PC-9 (cell line): Measurements from ENCODE around the gene BNIPL.

Source experiments
- EZH2 ChIP-seq: fragments of 200-600 bp; sonication (generic); IDR thresholded peaks from 2 replicates; pipeline ENCODE4 v1.8.0; 2017; ENCODE audit warnings: antibody characterized with exemption, low read depth
- TF ChIP-seq, protein P1 (sequence below): fragments of 200-600 bp; sonication (generic); conservative IDR thresholded peaks from 2 replicates; pipeline ENCODE4 v1.6.1; 2017; ENCODE audit warnings: mixed run types, antibody characterized with exemption, mild to moderate bottlenecking, moderate library complexity

DNA sequence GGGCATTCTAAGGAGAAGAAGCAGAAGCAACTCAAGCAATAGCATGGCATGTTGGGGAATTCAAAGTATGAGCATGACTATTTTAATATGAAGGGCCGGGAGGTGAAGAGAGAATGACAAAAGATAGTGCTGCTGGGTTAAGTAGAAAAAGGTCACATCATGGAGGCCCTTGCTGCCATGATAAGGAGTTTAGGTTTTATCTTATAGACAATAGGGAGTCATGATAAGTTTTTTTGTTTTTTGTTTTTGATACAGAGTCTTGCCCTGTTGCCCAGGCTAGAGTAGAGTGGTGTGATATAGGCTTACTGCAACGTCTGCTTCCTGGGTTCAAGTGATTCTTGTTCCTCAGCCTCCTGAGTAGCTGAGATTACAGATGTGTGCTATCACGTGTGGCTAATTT, 3.1 kb downstream of the BNIPL start:
- TF ChIP-seq, protein P1, sequence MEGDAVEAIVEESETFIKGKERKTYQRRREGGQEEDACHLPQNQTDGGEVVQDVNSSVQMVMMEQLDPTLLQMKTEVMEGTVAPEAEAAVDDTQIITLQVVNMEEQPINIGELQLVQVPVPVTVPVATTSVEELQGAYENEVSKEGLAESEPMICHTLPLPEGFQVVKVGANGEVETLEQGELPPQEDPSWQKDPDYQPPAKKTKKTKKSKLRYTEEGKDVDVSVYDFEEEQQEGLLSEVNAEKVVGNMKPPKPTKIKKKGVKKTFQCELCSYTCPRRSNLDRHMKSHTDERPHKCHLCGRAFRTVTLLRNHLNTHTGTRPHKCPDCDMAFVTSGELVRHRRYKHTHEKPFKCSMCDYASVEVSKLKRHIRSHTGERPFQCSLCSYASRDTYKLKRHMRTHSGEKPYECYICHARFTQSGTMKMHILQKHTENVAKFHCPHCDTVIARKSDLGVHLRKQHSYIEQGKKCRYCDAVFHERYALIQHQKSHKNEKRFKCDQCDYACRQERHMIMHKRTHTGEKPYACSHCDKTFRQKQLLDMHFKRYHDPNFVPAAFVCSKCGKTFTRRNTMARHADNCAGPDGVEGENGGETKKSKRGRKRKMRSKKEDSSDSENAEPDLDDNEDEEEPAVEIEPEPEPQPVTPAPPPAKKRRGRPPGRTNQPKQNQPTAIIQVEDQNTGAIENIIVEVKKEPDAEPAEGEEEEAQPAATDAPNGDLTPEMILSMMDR = no peak
- no peak for TF ChIP-seq EZH2
